Measurements from ENCODE around the gene GIMAP1.

GIMAP1 gene

DNA sequence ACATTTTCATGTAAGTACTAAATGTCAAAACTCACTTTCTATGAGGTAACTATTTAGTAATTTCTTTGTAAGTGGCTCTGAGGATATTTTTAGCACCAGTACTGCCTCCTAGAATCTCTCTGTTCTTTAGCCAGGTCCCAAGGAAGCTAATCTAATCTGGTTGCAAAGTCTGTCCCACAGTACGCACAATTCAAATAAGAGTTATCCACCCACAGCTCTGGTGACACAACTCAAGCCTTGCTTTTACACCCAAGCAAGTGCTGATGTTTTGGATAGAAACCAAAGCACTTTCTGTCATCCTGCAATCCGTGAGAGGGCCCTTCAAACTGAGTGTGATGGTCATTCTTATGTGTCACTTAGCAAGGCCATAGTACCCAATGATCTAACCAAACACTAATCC is 35.3 kb downstream of the GIMAP1 start:
- DNase-seq, result no peak

DNA sequence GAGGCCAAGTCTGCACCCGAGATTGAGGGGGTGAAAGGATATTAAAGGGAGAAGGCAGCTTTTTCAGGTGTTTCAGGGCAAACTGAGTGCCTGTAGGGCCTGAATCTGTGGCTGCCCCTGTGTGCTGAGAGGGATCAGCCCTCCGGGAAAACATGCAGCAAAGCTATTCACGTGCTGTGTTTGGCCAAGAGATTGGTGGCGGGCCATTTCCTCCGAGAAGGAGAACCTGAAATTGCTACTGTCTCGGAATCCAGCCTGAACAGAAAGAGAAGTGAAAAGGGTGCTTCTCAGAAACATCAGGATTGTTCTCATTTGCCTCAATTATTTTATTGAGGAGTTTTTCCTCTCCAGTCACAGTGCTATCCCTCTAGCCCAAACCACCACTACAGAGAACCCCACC is 36.8 kb downstream of the GIMAP1 start:
- no peak for DNase-seq

DNA sequence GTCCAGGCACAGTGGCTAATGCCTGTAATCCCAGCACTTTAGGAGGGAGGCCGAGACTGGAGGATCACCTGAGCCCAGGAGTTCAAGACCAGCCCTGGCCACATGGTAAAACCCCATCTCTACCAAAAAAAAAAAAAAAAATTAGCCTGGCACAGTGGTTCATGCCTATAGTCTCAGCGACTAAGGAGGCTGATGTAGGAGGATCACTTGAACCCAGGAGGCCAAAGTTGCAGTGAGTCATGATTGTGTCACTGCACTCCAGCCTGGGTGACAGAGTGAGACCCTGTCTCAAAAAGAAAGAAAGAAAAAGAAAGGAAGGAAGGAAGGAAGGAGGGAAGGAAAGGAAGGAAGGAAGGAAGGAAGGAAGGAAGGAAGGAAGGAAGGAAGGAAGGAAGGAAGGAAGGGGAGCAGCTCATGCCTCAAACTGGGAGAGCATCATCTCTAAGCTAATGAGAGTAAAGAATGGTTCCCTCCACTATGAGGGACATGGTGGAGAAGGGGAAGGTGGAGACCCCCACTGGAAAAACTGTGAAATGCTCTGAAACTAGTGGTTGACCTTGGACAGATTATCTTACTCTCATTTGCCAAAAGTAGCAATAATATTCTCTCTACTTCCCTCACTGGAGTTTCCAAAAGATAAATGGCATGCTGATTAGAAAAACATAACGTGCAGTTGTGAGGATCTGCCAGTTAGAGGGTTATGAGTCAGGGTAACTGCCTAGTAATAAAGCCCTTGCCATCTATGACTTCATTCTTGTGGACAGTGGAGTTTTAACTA is 37.6 kb downstream of the GIMAP1 start:
- peak; percentile 14 for DNase-seq

DNA sequence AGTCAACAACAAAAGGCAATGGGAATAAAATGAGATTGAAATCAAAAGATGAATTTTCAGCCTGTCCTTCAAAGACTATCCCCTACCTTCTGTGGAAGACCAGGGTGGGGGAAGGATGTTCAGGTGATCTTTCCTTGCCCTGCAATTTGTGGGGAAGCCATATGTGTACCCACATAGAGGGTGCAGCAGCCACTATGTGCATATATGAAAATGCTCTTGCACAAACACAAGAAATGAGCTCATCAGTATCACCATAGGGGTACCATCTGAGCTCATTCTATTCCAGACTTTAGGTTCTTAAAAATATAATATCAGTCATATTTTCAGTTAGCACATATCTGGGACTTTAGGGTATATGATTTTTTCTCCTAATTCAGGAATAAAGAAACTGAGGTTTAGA is 38.5 kb downstream of the GIMAP1 start:
- no peak for DNase-seq

DNA sequence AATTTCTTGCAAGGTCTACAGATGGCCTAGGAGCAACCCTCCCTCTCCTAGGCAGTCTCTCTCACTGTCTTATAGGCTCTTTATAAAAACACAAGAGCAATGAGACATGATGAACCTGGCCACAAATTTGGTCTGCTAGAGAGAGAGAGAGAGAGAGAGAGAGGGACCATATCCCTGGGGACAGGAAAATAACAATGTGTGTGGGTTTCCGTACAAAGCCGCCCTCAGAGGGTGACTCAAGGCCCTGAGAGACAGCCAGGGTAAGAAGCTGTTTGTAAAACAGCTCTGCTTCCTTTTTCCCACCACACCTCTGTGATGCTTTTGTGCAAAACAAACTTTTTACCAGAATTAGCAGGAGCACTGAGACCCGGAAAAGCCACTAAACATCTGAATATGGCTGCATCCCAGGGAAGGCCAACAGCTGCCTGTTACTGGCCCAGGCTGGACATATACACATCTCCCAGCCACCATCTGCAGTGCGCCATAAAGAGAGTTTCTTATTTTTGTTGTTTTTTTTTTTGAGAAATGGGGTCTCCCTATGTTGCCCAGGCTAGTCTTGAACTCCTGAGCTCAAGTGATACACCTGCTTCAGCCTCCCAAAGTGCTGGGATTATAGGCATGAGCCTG is 39.2 kb downstream of the GIMAP1 start:
- DNase-seq, result peak; percentile 4

DNA sequence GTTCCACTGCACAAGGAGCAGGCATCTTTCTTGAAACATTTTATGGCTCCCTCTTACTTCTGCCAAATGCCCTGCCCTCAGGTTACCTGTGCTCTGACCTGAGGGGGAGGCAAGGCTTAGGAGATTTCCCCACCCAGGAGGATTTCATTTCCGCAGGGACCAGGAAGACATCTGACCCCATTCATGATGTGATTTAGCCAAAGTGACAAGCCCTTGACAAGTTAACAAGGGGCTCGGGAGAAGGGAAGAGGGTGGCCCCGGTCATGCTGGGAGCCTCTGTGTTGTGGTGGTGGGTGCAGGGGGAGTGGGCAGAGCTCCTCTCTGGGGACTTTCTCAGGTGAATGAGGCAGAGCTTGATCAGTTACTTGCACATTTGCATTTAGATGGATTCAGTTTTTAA is 39.8 kb downstream of the GIMAP1 start:
- DNase-seq, result no peak

DNA sequence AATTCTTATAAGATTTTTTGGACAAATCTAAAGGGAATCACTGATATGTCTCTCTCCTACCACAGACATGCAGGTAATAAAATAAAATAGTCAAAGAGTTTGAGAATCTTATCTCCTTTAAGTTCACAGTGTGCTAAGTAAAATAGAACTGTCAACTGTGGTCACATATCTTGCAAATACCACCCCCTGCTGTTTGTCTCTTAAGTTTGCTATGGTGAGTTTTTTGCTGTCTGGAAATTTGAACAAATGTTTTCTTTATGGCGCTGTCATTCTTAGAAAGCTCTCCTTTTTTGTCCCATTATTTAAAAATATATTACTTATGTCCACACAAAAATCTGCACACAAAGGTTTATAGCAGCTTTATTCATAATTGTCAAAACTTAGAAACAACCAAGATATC is 40.4 kb downstream of the GIMAP1 start:
- DNase-seq, result no peak

DNA sequence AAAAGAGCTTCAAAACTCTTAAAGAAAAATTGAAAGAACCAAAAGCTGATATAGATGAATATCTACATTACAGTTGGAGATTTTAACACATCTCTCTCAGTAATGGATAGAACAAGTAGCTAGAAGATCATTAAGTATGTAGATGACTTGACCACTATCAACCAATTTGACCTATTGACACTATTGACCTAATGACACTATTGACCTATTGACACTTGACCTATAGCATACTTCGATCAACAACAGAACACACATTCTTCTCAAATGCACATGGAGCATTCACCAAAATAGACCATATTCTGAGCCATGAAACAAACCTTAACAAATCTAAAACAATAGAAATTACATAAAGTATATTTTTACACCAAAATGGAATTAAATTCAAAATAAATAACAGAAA is 43.1 kb downstream of the GIMAP1 start:
- DNase-seq, result no peak

DNA sequence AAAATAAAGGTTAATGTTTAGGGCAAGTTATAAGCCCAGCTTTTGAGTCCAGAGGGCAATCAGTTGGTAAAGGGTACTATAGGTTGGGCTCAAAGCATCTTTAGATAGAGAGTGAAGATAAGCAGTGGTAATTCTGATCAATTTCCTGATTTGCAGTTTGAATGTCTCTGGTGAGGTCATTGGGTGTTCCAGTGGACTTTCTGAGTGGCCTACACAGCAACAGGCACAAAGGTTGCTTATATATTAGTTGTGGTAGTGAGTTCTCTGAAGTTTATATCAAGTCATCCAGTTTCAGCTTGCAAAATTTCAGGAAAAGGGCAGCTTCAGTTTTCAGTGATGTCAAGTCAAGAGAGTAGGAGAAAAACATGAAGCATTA is 49.9 kb downstream of the GIMAP1 start:
- no peak for DNase-seq

DNA sequence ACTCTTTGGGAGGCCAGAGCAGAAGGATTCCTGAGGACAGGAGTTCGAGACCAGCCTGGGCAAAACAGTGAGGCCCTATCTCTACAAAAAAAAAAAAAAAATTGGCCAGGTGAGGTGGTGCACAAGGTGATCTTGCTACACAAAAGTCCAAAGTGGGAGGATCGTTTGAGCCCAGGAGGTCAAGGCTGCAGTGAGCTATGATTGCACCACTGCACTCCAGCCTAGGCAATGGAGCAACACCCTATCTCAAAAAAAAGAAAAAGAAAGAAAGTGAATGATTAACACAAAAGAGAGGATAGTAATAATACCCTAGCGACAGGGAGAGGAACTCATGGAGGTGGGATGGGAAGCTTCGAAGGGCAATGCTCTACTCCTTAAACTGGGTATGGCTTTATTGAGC is 53.4 kb downstream of the GIMAP1 start:
- DNase-seq, result no peak
